Loucy (cell line): ENCODE results near the gene ANKRD6.

Source experiments
- CTCF ChIP-seq: fragments of 200-600 bp; sonication (generic); conservative IDR thresholded peaks from 2 replicates; pipeline ENCODE4 v1.5.1; 2014; ENCODE audit warnings: mild to moderate bottlenecking, antibody characterized with exemption, low read length
- EZH2phosphoT487 ChIP-seq: fragments of 200-600 bp; IDR thresholded peaks from 2 replicates; pipeline ENCODE4 v1.6.1; 2018; ENCODE audit warnings: antibody characterized with exemption, mild to moderate bottlenecking, moderate library complexity, borderline replicate concordance

- TF ChIP-seq CTCF (no peak), EZH2phosphoT487 (no peak)
Measured at GRCh38 chr6:89439014-89439413, 6.1 kb downstream of the ANKRD6 start.
